ENCODE results near the gene KIAA1217. TPM values are rescaled to one million over a fixed set of nuclear protein-coding genes. Genes with fewer than 3 reads are reported as not detected.

KIAA1217 gene
- total and polyA plus RNA-seq, 2 of the 4 experiments (the other 2 are of a cell fraction): 3.4 to 4.4 TPM

DNA sequence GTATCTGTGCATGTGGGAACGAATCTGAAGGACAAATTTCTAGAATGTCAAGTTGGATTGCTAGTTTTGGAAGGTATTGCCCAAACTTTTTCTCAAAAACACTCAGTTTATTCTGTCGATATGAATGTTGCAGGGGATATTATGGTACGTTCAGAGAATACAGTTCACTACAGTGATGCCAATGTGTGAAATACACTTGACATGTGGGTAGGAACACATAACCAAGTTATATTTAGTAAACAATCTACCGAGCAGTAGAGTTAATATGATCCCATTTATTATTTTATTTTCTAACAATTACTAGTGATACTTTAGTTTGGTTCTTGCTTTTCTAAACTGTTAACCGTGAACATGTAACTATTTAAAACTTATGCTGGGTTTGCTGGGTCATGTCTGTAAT is 37.4 kb downstream of the KIAA1217 start:
- CTCF ChIA-PET: no interaction called here
- no peaks in the 10 kb centered on the region for H3K27me3 ChIP-seq (ENCODE audit: control insufficient read depth, insufficient read depth, low read length)
- no peak overlapping the region for H3K4me3 ChIP-seq (ENCODE audit: insufficient read depth, low read depth, low read length)

More for the DNA sequence above, 37.4 kb downstream of the KIAA1217 start:
- ATAC-seq (ENCODE audit: low read depth) (no peak), DNase-seq (no peak)
- no peak overlapping the region for H2BK120ac ChIP-seq (ENCODE audit: low read depth, low read length)
- no peak overlapping the region for H2AK9ac ChIP-seq (replicated peaks; ENCODE audit: low read depth, low read length, poor library complexity)
- H3K23ac ChIP-seq (ENCODE audit: low read depth, low read length): no peak overlapping the region
- intact Hi-C loops (cut with micrococcal nuclease) (no loop called here), in situ Hi-C loops (cut with MboI; ENCODE audit: low sequenced_read_pairs) (no loop called here), dilution Hi-C loops (cut with HindIII; ENCODE audit: low sequenced_read_pairs, unreplicated experiment) (no loop called here)
- no peak overlapping the region for H4K5ac ChIP-seq (ENCODE audit: low read depth, low read length)
- WGBS, 2 experiments (ENCODE audit: extremely low coverage in 2 of 2, insufficient read length in 1 of 2): no CpG with 5 or more reads among the region's 5 CpGs
- no peak overlapping the region for H2BK20ac ChIP-seq (ENCODE audit: low read depth, low read length)
- H2AFZ ChIP-seq (replicated peaks; ENCODE audit: low read length, poor library complexity): no peak overlapping the region
- no peaks in the 10 kb centered on the region for H4K20me1 ChIP-seq (ENCODE audit: insufficient read depth, low read length)
- no peak overlapping the region for H3K56ac ChIP-seq (ENCODE audit: extremely low read depth, insufficient read depth, low read length)
- no peak for TF ChIP-seq NFE2L2 (IDR thresholded peaks at IDR 0.05; ENCODE audit: low read depth, low read length)
- no peak for TF ChIP-seq RCOR1 (IDR thresholded peaks at IDR 0.05; ENCODE audit: insufficient replicate concordance, low read length)
- TF ChIP-seq RFX5 (IDR thresholded peaks at IDR 0.05; ENCODE audit: low read depth, low read length): no peak
- no peak for TF ChIP-seq CEBPB (IDR thresholded peaks at IDR 0.05; ENCODE audit: low read depth, low read length)
- TF ChIP-seq, protein P1, sequence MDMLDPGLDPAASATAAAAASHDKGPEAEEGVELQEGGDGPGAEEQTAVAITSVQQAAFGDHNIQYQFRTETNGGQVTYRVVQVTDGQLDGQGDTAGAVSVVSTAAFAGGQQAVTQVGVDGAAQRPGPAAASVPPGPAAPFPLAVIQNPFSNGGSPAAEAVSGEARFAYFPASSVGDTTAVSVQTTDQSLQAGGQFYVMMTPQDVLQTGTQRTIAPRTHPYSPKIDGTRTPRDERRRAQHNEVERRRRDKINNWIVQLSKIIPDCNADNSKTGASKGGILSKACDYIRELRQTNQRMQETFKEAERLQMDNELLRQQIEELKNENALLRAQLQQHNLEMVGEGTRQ (IDR thresholded peaks at IDR 0.05; ENCODE audit: low read depth, low read length): no peak
- TF ChIP-seq RAD21 (IDR thresholded peaks at IDR 0.05; ENCODE audit: low read length): no peak
- TF ChIP-seq BHLHE40 (IDR thresholded peaks at IDR 0.05; ENCODE audit: low read depth, low read length): no peak
- TF ChIP-seq, protein P2, sequence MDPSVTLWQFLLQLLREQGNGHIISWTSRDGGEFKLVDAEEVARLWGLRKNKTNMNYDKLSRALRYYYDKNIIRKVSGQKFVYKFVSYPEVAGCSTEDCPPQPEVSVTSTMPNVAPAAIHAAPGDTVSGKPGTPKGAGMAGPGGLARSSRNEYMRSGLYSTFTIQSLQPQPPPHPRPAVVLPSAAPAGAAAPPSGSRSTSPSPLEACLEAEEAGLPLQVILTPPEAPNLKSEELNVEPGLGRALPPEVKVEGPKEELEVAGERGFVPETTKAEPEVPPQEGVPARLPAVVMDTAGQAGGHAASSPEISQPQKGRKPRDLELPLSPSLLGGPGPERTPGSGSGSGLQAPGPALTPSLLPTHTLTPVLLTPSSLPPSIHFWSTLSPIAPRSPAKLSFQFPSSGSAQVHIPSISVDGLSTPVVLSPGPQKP (IDR thresholded peaks at IDR 0.05; ENCODE audit: borderline replicate concordance, low read depth, low read length): no peak
- TF ChIP-seq MXI1 (IDR thresholded peaks at IDR 0.05; ENCODE audit: borderline replicate concordance, low read depth, low read length): no peak
- no peak for TF ChIP-seq POLR2A (IDR thresholded peaks at IDR 0.05; ENCODE audit: low read depth, low read length)
- TF ChIP-seq MAFK (IDR thresholded peaks at IDR 0.05; ENCODE audit: low read depth, low read length): no peak
- TF ChIP-seq, protein P3, sequence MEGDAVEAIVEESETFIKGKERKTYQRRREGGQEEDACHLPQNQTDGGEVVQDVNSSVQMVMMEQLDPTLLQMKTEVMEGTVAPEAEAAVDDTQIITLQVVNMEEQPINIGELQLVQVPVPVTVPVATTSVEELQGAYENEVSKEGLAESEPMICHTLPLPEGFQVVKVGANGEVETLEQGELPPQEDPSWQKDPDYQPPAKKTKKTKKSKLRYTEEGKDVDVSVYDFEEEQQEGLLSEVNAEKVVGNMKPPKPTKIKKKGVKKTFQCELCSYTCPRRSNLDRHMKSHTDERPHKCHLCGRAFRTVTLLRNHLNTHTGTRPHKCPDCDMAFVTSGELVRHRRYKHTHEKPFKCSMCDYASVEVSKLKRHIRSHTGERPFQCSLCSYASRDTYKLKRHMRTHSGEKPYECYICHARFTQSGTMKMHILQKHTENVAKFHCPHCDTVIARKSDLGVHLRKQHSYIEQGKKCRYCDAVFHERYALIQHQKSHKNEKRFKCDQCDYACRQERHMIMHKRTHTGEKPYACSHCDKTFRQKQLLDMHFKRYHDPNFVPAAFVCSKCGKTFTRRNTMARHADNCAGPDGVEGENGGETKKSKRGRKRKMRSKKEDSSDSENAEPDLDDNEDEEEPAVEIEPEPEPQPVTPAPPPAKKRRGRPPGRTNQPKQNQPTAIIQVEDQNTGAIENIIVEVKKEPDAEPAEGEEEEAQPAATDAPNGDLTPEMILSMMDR (conservative IDR thresholded peaks at IDR 0.05; ENCODE audit: low read depth, low read length): no peak
- TF ChIP-seq CHD1 (IDR thresholded peaks at IDR 0.05; ENCODE audit: low read depth, low read length): no peak
- TF ChIP-seq MAZ (IDR thresholded peaks at IDR 0.05; ENCODE audit: borderline replicate concordance, low read depth, low read length): no peak
- no peak for TF ChIP-seq FOS (IDR thresholded peaks at IDR 0.05; ENCODE audit: low read depth, low read length)
- no peak for TF ChIP-seq SMC3 (IDR thresholded peaks at IDR 0.05; ENCODE audit: low read depth, low read length)
- no peaks in the 10 kb centered on the region for H3K36me3 ChIP-seq (ENCODE audit: control insufficient read depth, insufficient read depth, low read length)
- no peaks in the 10 kb centered on the region for H3K9me1 ChIP-seq (ENCODE audit: insufficient read depth, low read length)
- no peak overlapping the region for H3K27ac ChIP-seq (ENCODE audit: insufficient read depth, low read length)
- no peak overlapping the region for H2BK5ac ChIP-seq (ENCODE audit: low read depth, low read length, poor library complexity, severe bottlenecking)
- no peak overlapping the region for H3K14ac ChIP-seq (replicated peaks; ENCODE audit: low read depth, low read length)
- no peak overlapping the region for H3K4ac ChIP-seq (ENCODE audit: low read depth, low read length)
- no peak overlapping the region for H3K18ac ChIP-seq (ENCODE audit: low read depth, low read length)
- POLR2A ChIA-PET (ENCODE audit: unreplicated experiment): no interaction called here
- no peak overlapping the region for H4K91ac ChIP-seq (ENCODE audit: insufficient read depth, low read depth, low read length)
- no peaks in the 10 kb centered on the region for H3K79me1 ChIP-seq (ENCODE audit: low read depth in 1 of 2, low read length in 2 of 2)
- no peak overlapping the region for H3K9ac ChIP-seq (ENCODE audit: low read depth, low read length)
- H3K4me1 ChIP-seq (ENCODE audit: control insufficient read depth, insufficient read depth, low read length): no peaks in the 10 kb centered on the region
- no peak overlapping the region for H4K8ac ChIP-seq (ENCODE audit: low read depth in 2 of 2, low read length in 2 of 2)
- no peak overlapping the region for H3K4me2 ChIP-seq (ENCODE audit: low read depth, low read length)
- no peak overlapping the region for H2AK5ac ChIP-seq (ENCODE audit: low read depth, low read length)
- no TSS peak for BruUV-seq (replicated peaks)
- no peak overlapping the region for H2BK15ac ChIP-seq (ENCODE audit: low read depth, low read length)
- H3K9me3 ChIP-seq (ENCODE audit: control insufficient read depth, insufficient read depth, low read length): no peaks in the 10 kb centered on the region
